ENCODE data around the gene NFXL1. TPM values are rescaled to one million over a fixed set of nuclear protein-coding genes. Genes with fewer than 3 reads are reported as not detected.

The NFXL1 gene
- total and polyA plus RNA-seq, 12 donors = 5.1 to 15.4 (median 7.5) TPM

DNA sequence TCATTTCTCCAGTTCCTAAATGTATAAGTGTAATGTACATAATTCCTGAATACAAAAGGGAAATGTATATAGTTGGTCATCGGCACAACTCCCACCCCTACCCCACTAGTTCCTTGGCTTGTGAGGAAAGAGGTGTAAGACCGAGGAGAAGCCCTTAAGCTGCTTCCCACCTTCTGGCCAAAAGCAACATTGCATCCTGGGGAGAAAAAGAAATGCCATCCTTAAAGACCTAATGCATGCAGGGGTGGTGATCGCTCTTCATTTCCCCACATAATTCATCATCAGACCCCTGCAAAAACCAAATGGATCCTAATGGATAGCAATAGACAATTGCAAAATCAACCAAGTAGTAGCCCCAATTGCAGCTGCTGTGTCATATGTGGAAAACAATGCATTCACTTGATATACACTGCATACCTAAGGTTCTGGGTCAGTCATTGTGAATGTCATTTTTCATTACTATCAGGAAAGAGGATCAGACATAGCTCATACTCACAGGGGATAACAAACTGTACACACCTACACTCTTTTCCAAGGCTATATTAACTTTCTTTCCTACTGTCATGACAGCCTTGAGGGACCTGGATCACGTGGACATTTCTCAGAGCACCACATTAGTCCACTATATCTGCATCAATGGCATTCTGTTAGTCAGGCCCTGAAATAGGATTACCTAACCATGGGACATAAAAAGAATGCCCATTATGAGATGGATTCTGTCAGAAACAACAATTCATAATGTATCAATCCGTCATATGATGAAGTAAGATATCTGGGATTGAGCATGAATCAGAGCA is 31.7 kb upstream of the NFXL1 start:
- 80 to 84% (median 83%) methylated on average over 5 of the region's 5 CpGs for WGBS, 4 donors
- Histone ChIP-seq H3K4me3 (no peak overlapping the region), H3K9me3 (replicated peaks in 1 of 3) (no peaks in the 10 kb centered on the region), H3K27ac (no peak overlapping the region), H3K4me1 (replicated peaks in 1 of 2) (no peaks in the 10 kb centered on the region), H3K27me3 (peaks cover 4% of the 10 kb centered on the region), H3K36me3 (replicated peaks in 1 of 2) (no peaks in the 10 kb centered on the region)
- intact Hi-C loops (cut with DNase I) = no loop called here
- no peak for DNase-seq
- no peak for TF ChIP-seq POLR2A (IDR thresholded peaks at IDR 0.05)
- TF ChIP-seq, protein P1, sequence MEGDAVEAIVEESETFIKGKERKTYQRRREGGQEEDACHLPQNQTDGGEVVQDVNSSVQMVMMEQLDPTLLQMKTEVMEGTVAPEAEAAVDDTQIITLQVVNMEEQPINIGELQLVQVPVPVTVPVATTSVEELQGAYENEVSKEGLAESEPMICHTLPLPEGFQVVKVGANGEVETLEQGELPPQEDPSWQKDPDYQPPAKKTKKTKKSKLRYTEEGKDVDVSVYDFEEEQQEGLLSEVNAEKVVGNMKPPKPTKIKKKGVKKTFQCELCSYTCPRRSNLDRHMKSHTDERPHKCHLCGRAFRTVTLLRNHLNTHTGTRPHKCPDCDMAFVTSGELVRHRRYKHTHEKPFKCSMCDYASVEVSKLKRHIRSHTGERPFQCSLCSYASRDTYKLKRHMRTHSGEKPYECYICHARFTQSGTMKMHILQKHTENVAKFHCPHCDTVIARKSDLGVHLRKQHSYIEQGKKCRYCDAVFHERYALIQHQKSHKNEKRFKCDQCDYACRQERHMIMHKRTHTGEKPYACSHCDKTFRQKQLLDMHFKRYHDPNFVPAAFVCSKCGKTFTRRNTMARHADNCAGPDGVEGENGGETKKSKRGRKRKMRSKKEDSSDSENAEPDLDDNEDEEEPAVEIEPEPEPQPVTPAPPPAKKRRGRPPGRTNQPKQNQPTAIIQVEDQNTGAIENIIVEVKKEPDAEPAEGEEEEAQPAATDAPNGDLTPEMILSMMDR (IDR thresholded peaks at IDR 0.05) = no peak

- Histone ChIP-seq H3K4me1 (replicated peaks in 1 of 2) (no peaks in the 10 kb centered on the region), H3K9me3 (replicated peaks in 1 of 3) (no peaks in the 10 kb centered on the region), H3K36me3 (replicated peaks in 1 of 2) (no peaks in the 10 kb centered on the region), H3K27me3 (peaks cover 4% of the 10 kb centered on the region), H3K4me3 (no peak overlapping the region), H3K27ac (no peak overlapping the region)
- intact Hi-C loops (cut with DNase I) = no loop called here
- 70 to 76% (median 73%) methylated on average over 9 to 10 of the region's 10 CpGs for whole genome bisulfite sequencing, 4 donors
- no peak for DNase-seq
- TF ChIP-seq POLR2A (IDR thresholded peaks at IDR 0.05) = no peak
- TF ChIP-seq, protein P1 (IDR thresholded peaks at IDR 0.05) = no peak
Measured at GRCh38 chr4:47942081-47942819, 27.9 kb upstream of the NFXL1 start.

DNA sequence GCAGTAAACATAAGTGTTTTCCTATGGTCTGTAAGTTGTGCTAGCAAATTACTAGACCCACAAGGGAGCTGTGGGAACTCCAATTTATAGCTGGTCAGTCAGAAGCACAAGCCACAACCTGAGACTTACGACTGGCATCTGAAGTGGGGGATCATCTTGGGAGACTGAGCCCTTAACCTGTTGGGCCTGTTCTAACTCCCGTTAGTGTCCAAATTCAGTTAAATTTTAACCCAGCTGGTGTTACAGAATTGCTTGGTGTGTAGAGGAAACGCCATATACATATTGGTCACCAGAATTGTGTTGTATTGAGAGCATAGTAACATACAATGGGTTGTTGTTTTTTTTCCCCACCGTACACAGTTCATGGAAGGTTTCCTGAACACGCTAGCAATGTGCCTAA is 25.1 kb upstream of the NFXL1 start:
- intact Hi-C loops (cut with DNase I) = loop anchor here in 1 of 2 donors (10.0 kb wide), 1 partner anchor 265 kb away; no protein-coding TSS in a partner anchor
- no peak overlapping the region for H3K4me3 ChIP-seq
- H3K36me3 ChIP-seq (replicated peaks in 1 of 2) = no peaks in the 10 kb centered on the region
- H3K9me3 ChIP-seq (replicated peaks in 1 of 3) = no peaks in the 10 kb centered on the region
- no peak overlapping the region for H3K27ac ChIP-seq
- no peaks in the 10 kb centered on the region for H3K27me3 ChIP-seq
- TF ChIP-seq, protein P1 (IDR thresholded peaks at IDR 0.05) = no peak
- no peak for TF ChIP-seq POLR2A (IDR thresholded peaks at IDR 0.05)
- H3K4me1 ChIP-seq (replicated peaks in 1 of 2) = no peaks in the 10 kb centered on the region
- WGBS, 4 donors = 82 to 88% (median 84%) methylated on average over 5 of the region's 5 CpGs
- DNase-seq = no peak

DNA sequence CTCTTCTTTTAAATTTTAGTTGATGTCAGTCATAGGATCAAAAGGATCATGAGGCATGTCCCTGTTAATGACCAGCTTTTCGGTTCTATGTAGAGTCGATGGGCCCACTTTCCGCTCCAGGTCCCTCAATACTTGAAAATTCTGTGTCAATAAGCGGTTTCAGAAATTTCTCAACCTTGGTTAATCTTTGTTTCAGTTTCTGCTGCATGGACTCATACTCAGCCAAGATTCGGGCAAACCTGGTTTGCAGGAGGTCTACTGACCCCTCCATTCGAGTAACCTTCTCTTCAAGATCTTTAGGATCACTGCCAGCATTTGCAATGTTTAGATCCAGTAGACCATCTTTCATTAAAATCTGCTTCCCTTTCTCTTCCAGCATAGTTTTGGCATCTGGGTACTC is 22.0 kb upstream of the NFXL1 start:
- H3K9me3 ChIP-seq (replicated peaks in 1 of 3) = no peaks in the 10 kb centered on the region
- H3K27ac ChIP-seq = no peak overlapping the region
- H3K36me3 ChIP-seq (replicated peaks in 1 of 2) = no peaks in the 10 kb centered on the region
- WGBS, 4 donors = 84 to 91% (median 86%) methylated on average over 6 of the region's 6 CpGs
- H3K27me3 ChIP-seq = no peaks in the 10 kb centered on the region
- no peak for DNase-seq
- no peak overlapping the region for H3K4me3 ChIP-seq
- intact Hi-C loops (cut with DNase I) = loop anchor here in 1 of 2 donors (10.0 kb wide), 1 partner anchor 262 kb away; no protein-coding TSS in a partner anchor
- TF ChIP-seq, protein P1 (IDR thresholded peaks at IDR 0.05) = no peak
- TF ChIP-seq POLR2A (IDR thresholded peaks at IDR 0.05) = no peak
- peaks cover 0 to under 1% of the 10 kb centered on the region in 2 donors for H3K4me1 ChIP-seq (replicated peaks in 1 of 2)

All from adrenal gland (tissue), 12 donors.